Motor neuron (in vitro differentiated cells): ENCODE results near the gene MORF4L2. TPM values are rescaled to one million over a fixed set of nuclear protein-coding genes. Genes with fewer than 3 reads are reported as not detected.
A peak's percentile ranks its signal among the peaks of the same experiment; 100 is the strongest.

ENCODE experiments used
- ATAC-seq, 8 experiments: fragments of 200-7000 bp; cut with Tn5 transposase; replicated peaks in 6 of 8; 2 replicates each; pipeline ENCODE4 v1.8.0; 2021; ENCODE audit warnings: mild to moderate bottlenecking in 8 of 8, moderate library complexity in 8 of 8
- H3K27ac ChIP-seq, 2 donors: fragments of 250-450 bp; sonication (Bioruptor Pico); 2 replicates each; pipeline ENCODE4 v1.9.0; 2021; ENCODE audit warnings: antibody characterized with exemption in 2 of 2, mild to moderate bottlenecking in 2 of 2, moderate library complexity in 1 of 2
- H3K4me1 ChIP-seq, 2 donors: fragments of 250-450 bp; sonication (Bioruptor Pico); replicated peaks in 1 of 2; 2 replicates each; pipeline ENCODE4 v1.6.1; 2021; ENCODE audit warnings: antibody characterized with exemption in 2 of 2, mild to moderate bottlenecking in 2 of 2, moderate library complexity in 1 of 2
- H3K4me3 ChIP-seq, 5 donors: fragments of 250-450 bp; sonication (Bioruptor Pico); 2 replicates each; pipeline ENCODE4 v1.9.0; 2021; ENCODE audit warnings: antibody characterized with exemption in 5 of 5, mild to moderate bottlenecking in 5 of 5, moderate library complexity in 4 of 5
- WGBS, 10 experiments: fragments of 450-650 bp; shearing (Covaris generic); methylation state at CpG; one replicate each; pipeline ENCODE4 v1.0.0; 2022; 5-methylcytosine and 5-hydroxymethylcytosine counted together
- in situ Hi-C, 9 experiments: fragments of 400-800 bp; cut with MboI; loops; one replicate each; pipeline ENCODE4 v1.15.0; 2021; ENCODE audit warnings: low sequenced_read_pairs in 9 of 9, low pct_unique_long_range_greater_than_20kb in 2 of 9; ENCODE audit not compliant: unreplicated experiment in 9 of 9
- total RNA-seq, 8 experiments: library from RNA; unstranded; fragments of 300-600 nt; gene quantifications; 2 replicates each; pipeline versions ENCODE4 v1.2.3 to v1.2.4, GENCODE V29; 2022

The MORF4L2 gene
- 100 to 1,000 TPM; 349 to 623 (median 512) TPM for total RNA-seq

GRCh38 chrX:103686199-103687072 lies at the start of gene MORF4L2:
TSS of gene MORF4L2 (minus strand) at chrX:103686699. CDS start at chrX:103677027, 9,672 bp downstream.
- peak within 1 kb of the TSS; percentile 99 to 100 for H3K27ac ChIP-seq
- H3K4me1 ChIP-seq = peaks cover 0 to 14% of the 10 kb centered on the region in 2 donors
- ATAC-seq = peak; percentile 84 to 91 (median 87)
- H3K4me3 ChIP-seq = peak within 1 kb of the TSS; percentile 56 to 82 (median 64)
- in situ Hi-C loops = no loop called here
- 0 to 41% (median 2%) methylated on average over 1 to 19 of the region's 37 CpGs; no CpG with 5 or more reads in 1 of the 10 experiments for WGBS, 10 experiments

- in situ Hi-C loops = no loop called here
- peak in 1 of 8 experiments; percentile 7 for ATAC-seq
- peaks cover 12 to 22% of the 10 kb centered on the region in 2 donors for H3K4me1 ChIP-seq
- WGBS, 10 experiments = 19 to 100% (median 47%) methylated on average over 1 to 3 of the region's 4 CpGs; no CpG with 5 or more reads in 6 of the 10 experiments
- no peak overlapping the region for H3K4me3 ChIP-seq
- H3K27ac ChIP-seq = no peak overlapping the region
These were observed 47.7 kb upstream of the MORF4L2 start for GRCh38 chrX:103734125-103734760.

GRCh38 chrX:103733017-103733416 lies 46.5 kb upstream of the MORF4L2 start:
- peak in 2 of 8 experiments; percentile 26 to 30 for ATAC-seq

GRCh38 chrX:103730796-103731493 lies 44.4 kb upstream of the MORF4L2 start:
- ATAC-seq = peak in 7 of 8 experiments; percentile 75 to 98 (median 97)
- Histone ChIP-seq H3K27ac (peak overlapping the region; percentile 61 to 82), H3K4me1 (peaks cover 8 to 17% of the 10 kb centered on the region in 2 donors), H3K4me3 (no peak overlapping the region)
- 0 to 100% (median 52%) methylated on average over 2 to 7 of the region's 8 CpGs; no CpG with 5 or more reads in 5 of the 10 experiments for WGBS, 10 experiments
- in situ Hi-C loops = no loop called here

More at GRCh38 chrX:103733017-103733416, 46.5 kb upstream of the MORF4L2 start:
- 50 to 100% (median 86%) methylated on average over 1 of the region's 1 CpG; no CpG with 5 or more reads in 6 of the 10 experiments for WGBS, 10 experiments
- in situ Hi-C loops = no loop called here
- Histone ChIP-seq H3K27ac (no peak overlapping the region), H3K4me3 (no peak overlapping the region), H3K4me1 (peaks cover 8 to 17% of the 10 kb centered on the region in 2 donors)

- Histone ChIP-seq H3K4me1 (peaks cover 8 to 17% of the 10 kb centered on the region in 2 donors), H3K4me3 (no peak overlapping the region), H3K27ac (peak overlapping the region; percentile 61 to 82)
- no CpG with 5 or more reads among the region's 3 CpGs for WGBS, 10 experiments
- ATAC-seq = peak in 1 of 8 experiments; percentile 70
- in situ Hi-C loops = no loop called here
These were observed 43.8 kb upstream of the MORF4L2 start for GRCh38 chrX:103730147-103730795.

- Histone ChIP-seq H3K4me3 (no peak overlapping the region), H3K27ac (no peak overlapping the region), H3K4me1 (peaks cover 8 to 17% of the 10 kb centered on the region in 2 donors)
- ATAC-seq = no peak
- in situ Hi-C loops = no loop called here
- 49 to 60% methylated on average over 1 to 2 of the region's 5 CpGs; no CpG with 5 or more reads in 8 of the 10 experiments for WGBS, 10 experiments
These were observed 42.5 kb upstream of the MORF4L2 start for GRCh38 chrX:103729015-103729414.

GRCh38 chrX:103727115-103727514 lies 40.6 kb upstream of the MORF4L2 start:
- 90% methylated on average over 2 of the region's 4 CpGs; no CpG with 5 or more reads in 9 of the 10 experiments for WGBS, 10 experiments
- H3K27ac ChIP-seq = no peak overlapping the region
- ATAC-seq = no peak
- H3K4me1 ChIP-seq = peaks cover 8 to 17% of the 10 kb centered on the region in 2 donors
- H3K4me3 ChIP-seq = no peak overlapping the region
- in situ Hi-C loops = no loop called here

GRCh38 chrX:103726477-103726876 lies 40.0 kb upstream of the MORF4L2 start:
- ATAC-seq = no peak
- Histone ChIP-seq H3K4me1 (peaks cover 8 to 16% of the 10 kb centered on the region in 2 donors), H3K4me3 (no peak overlapping the region), H3K27ac (no peak overlapping the region)
- in situ Hi-C loops = no loop called here
- WGBS, 10 experiments = 50 to 100% methylated on average over 1 of the region's 5 CpGs; no CpG with 5 or more reads in 8 of the 10 experiments

- Histone ChIP-seq H3K4me3 (no peak overlapping the region), H3K4me1 (no peaks in the 10 kb centered on the region), H3K27ac (no peak overlapping the region)
- peak in 3 of 8 experiments; percentile 34 to 98 (median 95) for ATAC-seq
- in situ Hi-C loops = no loop called here
- WGBS, 10 experiments = 24 to 82% methylated on average over 3 of the region's 3 CpGs; no CpG with 5 or more reads in 8 of the 10 experiments
These were observed 36.0 kb upstream of the MORF4L2 start for GRCh38 chrX:103722505-103722904.

- ATAC-seq = no peak
- WGBS, 10 experiments = 0 to 100% (median 100%) methylated on average over 1 to 4 of the region's 4 CpGs; no CpG with 5 or more reads in 4 of the 10 experiments
- in situ Hi-C loops = loop anchor here in 2 of 9 experiments (10.0 kb wide), 1 partner anchor 57 kb away; the partner anchor contains the start of gene PLP1 (in 2 of the 2)
- no peak overlapping the region for H3K4me3 ChIP-seq
- no peaks in the 10 kb centered on the region for H3K4me1 ChIP-seq
- no peak overlapping the region for H3K27ac ChIP-seq
These were observed 31.6 kb upstream of the MORF4L2 start for GRCh38 chrX:103718120-103718519.

GRCh38 chrX:103716962-103717361 lies 30.5 kb upstream of the MORF4L2 start:
- no peak overlapping the region for H3K4me3 ChIP-seq
- peak in 2 of 8 experiments; percentile 83 to 98 for ATAC-seq
- WGBS, 10 experiments = 54% methylated on average over 2 of the region's 2 CpGs; no CpG with 5 or more reads in 9 of the 10 experiments
- in situ Hi-C loops = loop anchor here in 2 of 9 experiments (10.0 kb wide), 1 partner anchor 58 kb away; the partner anchor contains the start of gene PLP1 (in 2 of the 2)
- H3K27ac ChIP-seq = no peak overlapping the region
- no peaks in the 10 kb centered on the region for H3K4me1 ChIP-seq

- in situ Hi-C loops = loop anchor here in 2 of 9 experiments (10.0 kb wide), 1 partner anchor 64 kb away; the partner anchor contains the start of gene PLP1 (in 2 of the 2)
- Histone ChIP-seq H3K4me3 (no peak within 1 kb of the TSS), H3K4me1 (peaks cover 2 to 3% of the 10 kb centered on the region in 2 donors), H3K27ac (no peak within 1 kb of the TSS)
- 65 to 100% (median 100%) methylated on average over 2 to 5 of the region's 5 CpGs; no CpG with 5 or more reads in 5 of the 10 experiments for WGBS, 10 experiments
- ATAC-seq = no peak
These were observed 24.1 kb upstream of the MORF4L2 start, which contains the start of gene TMEM31 for GRCh38 chrX:103710609-103711008. TSS of gene TMEM31 (plus strand) at chrX:103710909. CDS start at chrX:103712259, 1,350 bp downstream.
